ENCODE measurements around the gene GRIA1.
"Not testable (repeated sequence)": the region's sequence is repeated elsewhere in the genome, so short reads cannot be mapped to it uniquely, and the experiment has no call there.

Gene GRIA1

DNA sequence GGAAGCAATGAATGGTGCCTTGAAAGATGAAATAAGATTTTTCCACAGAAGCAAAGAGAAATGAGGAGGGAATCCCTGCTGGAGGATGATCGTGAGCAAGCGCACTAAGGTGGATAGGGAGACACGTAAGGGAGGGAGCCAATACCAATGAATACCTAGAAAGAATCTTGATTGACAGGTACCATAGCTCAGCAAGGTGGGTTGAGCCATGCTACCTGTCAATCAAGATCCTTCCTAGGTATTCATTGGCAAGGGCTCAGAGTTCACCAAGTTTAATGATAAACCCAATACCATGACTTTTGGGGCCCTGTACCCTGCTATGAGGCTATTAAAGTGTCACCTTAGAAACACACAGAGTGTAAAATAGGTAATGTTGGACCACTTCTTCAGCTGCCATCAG is 226.8 kb downstream of the GRIA1 start:
- no peak for FAIRE-seq

DNA sequence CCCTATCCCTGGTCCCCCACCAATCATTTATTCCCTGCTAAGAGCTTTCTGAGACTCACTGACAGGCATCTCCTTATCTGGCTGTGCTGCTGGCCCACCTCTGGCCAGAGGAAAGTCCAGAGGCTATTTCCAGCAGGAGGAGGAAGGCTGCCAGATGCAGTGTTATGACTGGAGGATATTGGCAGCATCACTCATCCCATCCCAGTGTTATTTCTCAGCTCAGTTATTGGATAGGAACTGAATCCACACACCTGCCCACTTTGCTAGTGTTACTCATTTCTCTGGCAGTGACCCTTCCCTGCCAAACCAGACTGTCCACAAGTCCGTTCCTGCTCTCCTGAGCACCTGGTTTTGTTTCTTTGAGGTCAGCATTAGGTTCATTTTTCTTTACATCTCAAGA is 228.2 kb downstream of the GRIA1 start:
- DNase-seq (ENCODE audit: low spot score) (no peak), FAIRE-seq (no peak)

More for the DNA sequence above, 226.8 kb downstream of the GRIA1 start:
- DNase-seq (ENCODE audit: low spot score): no peak

DNA sequence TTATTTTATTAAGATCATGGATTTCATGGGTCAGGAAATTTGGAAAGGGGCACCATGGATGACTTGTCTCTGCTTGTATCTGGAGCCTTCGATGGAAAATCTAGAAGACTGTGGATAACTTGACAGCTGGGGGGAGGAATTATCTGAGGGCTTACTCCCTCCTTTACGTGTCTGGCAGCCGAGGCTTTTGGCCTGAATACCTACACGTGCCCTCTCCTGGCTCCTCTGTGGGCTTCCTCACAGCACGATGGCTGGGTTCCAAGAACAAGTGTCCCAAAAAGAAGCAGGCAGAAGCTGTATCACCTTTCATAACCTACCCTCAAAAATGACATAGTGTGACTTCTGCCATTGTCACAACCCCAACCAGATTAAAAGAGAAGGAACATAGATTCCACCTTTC is 228.9 kb downstream of the GRIA1 start:
- DNase-seq (ENCODE audit: low spot score) (no peak), FAIRE-seq (no peak)

DNA sequence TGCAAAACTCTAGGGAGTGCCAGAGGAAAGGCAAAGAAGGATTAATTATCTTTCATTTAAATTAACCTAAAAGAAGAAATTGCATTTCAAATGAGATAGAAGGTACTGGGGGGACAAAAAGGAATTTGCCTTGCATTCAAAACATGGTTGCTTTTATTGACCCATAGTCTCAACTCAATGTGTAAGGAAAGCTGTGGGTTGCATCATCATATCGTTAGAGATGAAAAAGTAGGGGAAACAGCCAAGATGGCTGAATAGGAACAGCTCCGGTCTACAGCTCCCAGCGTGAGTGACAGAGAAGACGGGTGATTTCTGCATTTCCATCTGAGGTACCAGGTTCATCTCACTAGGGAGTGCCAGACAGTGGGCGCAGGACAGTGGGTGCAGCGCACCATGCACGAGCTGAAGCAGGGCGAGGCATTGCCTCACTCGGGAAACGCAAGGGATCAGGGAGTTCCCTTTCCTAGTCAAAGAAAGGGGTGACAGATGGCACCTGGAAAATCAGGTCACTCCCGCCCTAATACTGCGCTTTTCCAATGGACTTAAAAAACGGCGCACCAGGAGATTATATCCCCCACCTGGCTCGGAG is 232.6 kb downstream of the GRIA1 start:
- not testable (repeated sequence) for DNase-seq (ENCODE audit: low spot score); FAIRE-seq

DNA sequence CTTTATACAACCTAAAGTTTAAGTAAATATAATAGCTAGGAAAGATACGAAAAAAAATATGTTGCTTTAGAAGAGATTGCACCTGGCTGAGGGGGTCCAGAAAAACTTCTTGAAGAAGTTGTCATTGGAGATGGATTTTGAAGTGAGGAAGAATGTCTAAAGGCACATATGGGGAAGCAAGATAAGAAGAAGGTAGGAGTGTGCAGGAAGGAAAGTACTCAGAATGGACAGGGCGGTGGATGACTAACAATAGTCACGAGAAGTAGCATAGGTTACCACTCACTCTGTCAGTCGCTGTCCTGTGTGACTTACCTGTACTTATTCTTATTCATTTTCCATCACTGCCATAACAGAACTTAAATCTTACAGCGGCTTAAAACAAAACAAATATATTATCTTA is 251.6 kb downstream of the GRIA1 start:
- DNase-seq (ENCODE audit: low spot score) (no peak), FAIRE-seq (no peak)

DNA sequence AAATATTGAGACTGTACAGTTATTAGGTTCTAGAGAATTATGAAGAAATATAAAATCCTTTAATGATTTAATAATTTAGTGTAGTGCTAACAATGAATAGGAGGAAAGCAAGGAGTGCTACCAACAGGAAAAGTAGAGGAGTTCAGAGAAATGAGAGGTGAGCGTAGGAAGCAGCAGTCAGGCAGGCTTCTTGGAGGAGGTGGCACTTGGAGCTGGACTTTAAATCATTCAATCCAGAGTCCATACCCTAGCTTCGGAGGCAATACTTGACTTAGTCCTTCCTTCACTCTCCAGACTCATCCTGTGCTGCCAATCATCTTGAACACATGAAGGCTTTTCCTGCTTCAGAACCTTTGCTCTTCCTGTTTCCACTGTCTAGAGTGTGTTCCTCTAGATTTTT is 254.3 kb downstream of the GRIA1 start:
- no peak for DNase-seq (ENCODE audit: low spot score)
- FAIRE-seq: no peak

DNA sequence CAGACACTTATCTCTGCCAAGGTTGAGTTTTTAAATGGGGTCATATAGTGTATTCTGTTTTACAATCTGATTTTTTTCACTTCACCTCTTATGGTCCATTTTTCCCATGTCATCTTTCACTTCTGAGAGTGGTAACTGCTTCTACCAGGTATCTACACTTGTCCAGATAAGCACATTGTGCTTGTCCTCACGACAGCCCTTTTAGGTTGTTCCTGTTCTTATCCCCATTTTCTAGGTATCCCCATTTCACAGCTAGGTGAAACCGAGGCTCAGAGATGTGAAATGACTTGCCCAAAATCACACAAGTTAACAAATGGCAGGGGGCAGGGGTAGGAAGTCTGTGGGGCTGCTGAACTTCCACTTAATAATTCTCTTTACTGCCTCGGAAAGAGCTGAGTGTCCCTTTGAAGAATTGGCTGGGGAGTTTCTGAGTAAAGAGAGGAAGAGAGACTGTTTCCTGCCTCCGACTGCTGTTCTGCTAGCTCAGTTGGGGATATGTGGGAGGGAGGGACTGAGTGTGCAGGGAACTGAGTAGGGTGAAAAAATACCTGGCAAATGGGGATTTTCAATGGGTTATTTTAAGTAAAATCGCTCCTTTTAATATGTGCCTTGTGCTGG is 255.4 kb downstream of the GRIA1 start:
- FAIRE-seq (no peak), DNase-seq (ENCODE audit: low spot score) (no peak)

DNA sequence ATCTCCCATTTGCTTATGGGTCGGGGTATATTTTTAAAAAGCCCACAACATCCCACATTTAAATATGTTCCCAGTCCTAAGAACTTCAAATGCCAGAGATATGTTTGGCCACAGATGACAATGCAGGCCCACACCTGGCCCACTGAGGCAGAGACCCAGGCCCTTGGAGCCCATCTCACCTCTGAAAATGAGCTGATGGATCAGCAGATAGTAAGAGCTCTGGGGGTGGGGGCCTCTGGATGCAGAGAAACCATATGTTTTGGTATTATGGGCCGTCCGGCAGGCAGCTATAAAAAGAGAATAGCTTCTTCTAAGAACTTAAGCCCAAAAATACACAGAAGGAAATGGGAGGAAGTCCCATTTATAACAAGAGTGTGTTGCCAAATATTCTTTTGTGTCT is 256.0 kb downstream of the GRIA1 start:
- FAIRE-seq (no peak), DNase-seq (ENCODE audit: low spot score) (no peak)

DNA sequence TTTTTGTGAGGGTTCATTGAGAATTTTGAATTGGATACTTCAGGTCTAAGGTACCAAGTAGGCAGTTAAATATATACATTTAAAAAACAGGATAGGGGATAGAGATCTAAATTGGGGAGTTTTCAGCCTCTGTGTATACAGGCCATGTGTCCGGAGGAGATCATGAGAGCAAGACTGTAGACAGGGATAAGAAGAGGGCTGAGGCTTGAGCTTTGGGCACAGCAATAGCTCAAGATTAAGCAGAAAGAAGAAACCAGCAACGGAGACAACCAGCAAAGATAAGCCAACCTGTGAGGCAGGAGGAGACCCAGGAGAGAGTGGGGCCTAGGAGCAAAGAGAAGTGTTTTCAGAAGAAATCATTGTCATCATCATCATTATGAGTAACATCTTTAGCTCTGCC is 258.4 kb downstream of the GRIA1 start:
- no peak for FAIRE-seq

DNA sequence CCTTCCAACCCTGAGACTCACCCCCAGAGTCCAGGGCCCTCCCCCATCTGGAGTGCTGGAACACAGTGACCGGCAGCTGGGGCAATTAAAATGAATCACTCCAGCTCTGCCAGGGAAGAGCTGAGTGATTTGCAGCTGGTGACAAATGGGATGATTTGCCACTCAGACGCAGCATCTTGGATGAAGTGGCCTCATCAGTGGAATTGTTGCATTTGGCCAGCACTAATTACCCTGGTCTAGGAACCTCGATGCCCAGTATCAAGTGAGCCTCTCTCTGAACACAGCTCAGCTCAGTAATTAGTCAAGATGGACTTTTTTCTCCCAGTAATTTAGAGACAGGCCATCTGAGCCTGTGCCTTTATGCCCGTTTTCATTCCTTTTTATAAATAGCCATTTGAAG is 259.5 kb downstream of the GRIA1 start:
- no peak for DNase-seq (ENCODE audit: low spot score)
- no peak for FAIRE-seq

More for the DNA sequence above, 258.4 kb downstream of the GRIA1 start:
- DNase-seq (ENCODE audit: low spot score): no peak

DNA sequence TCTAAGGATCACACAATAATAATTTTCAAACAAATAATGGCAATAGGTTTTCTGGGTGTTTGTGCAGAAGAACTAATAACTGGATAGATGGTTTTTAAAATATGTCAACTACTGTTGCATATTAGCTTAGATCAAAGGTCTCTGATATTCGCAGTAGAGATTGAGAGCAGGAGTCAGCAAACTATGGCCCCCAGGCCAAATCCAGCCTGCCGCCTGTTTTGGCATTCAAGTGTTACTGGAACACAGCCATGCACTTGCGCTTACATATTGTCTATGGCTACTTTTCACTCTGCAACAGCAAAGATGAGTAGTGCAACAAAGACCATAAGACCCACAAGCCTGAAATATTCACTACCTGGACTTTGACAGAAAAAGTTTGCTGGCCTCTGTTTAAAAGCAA is 260.8 kb downstream of the GRIA1 start:
- DNase-seq (ENCODE audit: low spot score): no peak
- no peak for FAIRE-seq

DNA sequence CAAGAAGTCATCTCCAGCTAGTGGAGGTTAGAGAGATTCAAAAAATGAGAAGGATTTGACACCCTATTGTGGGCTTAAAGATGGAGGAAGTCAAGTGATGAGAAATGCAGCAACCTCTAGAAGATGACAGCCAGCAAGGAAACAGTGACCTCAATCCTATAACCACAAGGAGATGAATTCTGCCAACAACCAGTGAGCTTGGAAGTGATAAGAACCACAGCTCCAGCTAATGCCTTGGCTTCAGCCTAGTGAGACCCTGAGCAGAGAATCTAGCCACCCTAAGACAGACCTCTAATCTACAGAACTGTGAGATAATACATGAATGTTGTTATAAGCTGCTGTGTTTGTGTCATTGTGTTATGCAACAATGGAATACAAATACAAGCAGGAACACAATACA is 262.4 kb downstream of the GRIA1 start:
- FAIRE-seq (no peak), DNase-seq (ENCODE audit: low spot score) (no peak)

DNA sequence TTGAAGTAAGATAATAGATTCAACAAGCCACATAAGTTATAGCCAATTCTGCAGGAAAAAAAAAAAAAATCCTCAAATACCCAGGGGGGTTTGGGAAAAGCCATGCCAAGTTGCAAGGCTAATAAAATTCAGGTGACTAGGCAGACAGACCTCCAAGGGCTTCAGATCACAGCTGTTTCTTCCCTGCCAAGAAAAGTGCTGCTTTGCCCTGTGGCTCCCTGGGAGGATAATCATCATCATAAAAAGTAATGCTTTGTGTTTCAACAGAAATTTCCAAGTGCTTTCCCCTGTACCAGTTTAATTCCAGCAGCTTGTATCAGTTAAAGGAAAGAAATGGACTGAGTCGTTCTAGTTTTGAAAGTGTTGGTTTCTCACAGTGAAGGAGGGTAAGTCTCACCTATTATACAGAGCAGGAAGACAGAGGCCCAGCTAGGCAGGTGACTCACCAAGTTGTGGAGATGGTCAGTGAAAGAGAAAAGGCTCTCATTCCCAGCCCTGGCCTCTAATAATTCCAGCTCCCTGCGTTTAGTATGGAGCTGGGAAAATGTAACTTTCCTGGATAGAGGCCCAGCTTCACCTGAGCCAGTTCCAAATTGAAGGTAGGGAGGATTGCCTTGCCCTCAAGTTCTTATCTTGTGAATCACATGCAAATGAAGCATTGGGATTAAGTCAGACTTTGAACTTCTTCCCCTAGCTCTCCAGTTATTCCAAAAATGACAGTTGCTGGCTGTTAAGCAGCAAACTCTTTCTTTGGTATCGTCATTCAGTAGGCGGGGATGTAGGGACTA is 263.4 kb downstream of the GRIA1 start:
- DNase-seq (ENCODE audit: low spot score) (no peak), FAIRE-seq (no peak)

DNA sequence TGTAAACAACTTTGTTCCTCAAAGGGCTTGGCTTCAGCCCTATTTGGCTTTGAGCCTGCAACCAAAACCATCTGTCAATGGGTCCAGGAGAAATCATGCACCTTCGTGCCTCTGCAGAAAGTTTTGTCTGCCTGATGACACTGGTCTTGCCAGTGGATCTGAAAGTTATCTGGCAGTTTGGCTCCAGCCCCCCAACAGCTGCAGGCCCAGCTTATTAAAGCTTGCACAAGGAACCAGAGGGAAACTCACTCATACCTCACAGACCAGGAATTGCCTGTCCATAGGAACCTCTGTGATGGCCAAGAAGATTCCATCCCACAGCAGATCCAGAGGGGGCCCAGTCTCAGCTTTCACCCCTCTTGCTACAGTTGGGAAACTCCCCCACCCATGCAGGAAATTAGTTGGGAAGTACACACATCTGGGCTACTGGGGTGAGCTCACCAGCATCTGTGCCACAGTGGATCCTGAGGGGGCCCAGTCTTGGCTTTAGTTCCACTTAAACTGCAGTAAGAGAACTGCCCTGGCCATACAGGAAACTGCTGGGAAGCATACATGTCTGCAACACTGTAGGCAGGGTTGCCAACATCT is 265.5 kb downstream of the GRIA1 start:
- DNase-seq (ENCODE audit: low spot score) (no peak), FAIRE-seq (no peak)

DNA sequence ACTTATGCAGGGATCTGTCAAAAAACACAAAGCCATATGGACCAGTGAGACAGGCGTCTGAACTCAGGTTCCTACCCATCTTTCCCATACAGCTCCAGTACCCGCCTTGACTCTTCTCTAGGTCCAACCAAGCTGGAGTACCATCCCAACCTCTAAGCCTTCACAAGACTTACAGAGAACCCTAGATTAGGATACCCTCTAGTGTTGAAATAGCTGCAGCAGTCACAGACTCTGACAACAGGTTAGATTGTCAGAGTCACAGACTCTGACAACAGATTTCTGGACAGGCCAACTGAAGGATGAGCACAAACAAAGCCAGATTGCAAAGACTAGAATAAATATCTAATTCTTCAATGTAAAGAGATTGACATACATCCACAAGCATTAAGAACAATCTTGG is 266.1 kb downstream of the GRIA1 start:
- FAIRE-seq: no peak
- no peak for DNase-seq (ENCODE audit: low spot score)

DNA sequence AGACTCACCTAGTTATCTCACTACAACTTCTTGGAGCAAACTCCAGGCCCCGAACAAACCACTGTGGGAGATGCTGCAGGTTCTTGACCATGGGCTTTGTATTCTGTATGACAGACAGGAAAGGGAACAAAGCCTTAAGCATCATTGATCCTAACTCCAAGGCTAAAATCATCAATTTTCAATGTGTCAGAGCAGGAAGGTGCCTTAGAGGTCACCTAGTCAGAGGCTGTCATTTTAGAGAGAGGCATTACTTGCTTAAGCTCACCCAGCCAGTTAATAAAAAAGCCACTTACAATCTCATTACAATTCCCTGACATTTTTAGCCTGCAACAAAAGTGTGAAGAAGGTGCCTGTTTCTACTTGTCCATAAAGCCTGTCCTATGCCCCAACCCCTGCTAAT is 275.5 kb downstream of the GRIA1 start:
- FAIRE-seq (no peak), DNase-seq (ENCODE audit: low spot score) (no peak)

DNA sequence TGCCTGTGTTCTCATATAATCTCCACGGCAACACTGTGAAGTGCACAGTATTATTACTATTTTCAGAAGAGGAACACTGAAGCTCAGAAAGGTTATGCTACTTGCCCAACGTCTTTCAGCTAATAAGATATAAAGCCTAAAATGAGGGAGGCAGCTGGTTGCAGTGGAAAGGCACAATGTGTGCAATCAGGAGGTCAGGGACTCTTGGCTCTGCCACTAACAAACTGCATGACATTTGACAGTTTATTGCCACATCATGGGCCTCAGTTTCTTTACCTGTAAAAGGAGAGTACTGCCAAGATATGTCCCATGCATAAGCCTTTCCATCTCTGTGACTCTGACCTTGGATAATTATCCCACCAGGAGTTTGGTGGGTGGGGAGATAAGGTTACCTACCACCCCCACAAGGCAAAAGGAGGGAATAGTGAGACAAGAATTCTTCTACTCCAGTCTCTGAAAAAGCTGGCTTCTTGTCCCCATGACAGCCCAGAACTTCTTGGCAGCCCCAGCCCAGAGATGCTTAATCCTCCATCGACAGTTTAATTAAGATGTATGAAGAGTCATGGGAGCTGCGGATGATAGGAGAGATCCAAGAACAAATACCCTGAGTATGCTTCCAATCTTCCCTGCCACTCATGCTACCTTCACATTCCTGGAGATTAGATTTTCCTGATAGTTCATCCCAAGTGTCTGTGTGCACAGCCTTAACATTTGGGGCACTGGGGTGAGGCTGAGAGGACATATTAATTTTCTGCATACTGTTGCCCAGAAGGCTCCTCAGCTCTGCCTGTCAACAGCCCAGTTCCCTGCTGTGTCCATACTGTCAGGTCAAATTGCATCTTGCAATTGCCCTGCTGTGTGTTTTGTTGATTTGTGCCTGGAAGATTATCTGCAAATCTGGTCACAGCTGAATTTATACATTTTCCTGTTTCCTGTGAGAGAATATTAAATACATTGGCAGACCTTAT is 277.0 kb downstream of the GRIA1 start:
- DNase-seq (ENCODE audit: low spot score) (no peak), FAIRE-seq (no peak)

DNA sequence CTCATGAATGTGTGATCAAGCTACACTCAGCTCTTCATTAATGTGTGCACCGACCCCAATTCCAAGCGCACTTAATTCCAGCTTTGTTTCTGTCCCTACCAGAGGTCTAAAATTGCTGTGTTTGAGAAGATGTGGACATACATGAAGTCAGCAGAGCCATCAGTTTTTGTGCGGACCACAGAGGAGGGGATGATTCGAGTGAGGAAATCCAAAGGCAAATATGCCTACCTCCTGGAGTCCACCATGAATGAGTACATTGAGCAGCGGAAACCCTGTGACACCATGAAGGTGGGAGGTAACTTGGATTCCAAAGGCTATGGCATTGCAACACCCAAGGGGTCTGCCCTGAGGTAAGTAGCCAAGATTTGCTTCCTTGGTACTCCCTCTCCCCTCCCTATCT is 279.6 kb downstream of the GRIA1 start:
- no peak for DNase-seq (ENCODE audit: low spot score)
- FAIRE-seq: no peak

DNA sequence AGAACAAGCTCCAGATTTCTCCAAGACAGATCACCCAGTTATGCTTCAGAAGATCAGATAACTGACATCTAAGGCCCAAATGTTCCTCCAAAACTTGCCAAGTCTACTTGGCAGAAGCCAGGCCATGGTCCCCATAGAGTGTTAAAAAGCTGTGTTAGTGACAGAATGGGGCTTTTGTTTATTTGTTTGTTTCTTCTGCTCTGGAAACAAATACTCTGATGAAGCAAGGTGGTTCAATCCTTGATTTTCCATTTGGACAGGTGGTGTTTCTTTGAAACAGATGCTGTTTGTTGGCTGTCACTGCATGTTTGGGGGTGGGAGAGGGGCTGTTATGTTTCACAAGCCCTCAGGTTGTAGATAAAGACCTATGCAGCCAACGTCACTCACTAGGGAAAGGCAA is 284.2 kb downstream of the GRIA1 start:
- no peak for DNase-seq (ENCODE audit: low spot score)
- FAIRE-seq: no peak

DNA sequence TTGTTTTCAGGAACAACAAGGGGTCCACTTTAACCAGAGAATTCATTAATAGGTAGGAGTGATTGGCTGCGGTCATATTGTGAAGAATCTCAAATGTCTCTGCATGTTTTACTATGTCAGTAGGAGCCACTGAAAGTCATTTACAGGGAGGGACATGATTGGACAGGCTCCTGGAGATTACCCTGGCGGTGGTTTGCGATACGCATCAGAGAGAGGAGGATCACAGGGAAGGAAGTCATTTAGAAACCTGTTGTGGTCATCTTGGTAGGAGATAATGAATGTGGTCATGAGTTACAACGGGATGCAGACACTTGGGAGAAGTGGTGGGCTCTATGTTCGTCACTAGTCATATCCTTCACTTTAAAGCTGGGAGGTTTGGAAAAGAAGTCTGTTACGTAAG is 285.5 kb downstream of the GRIA1 start:
- no peak for DNase-seq (ENCODE audit: low spot score)

More for the DNA sequence above, 285.5 kb downstream of the GRIA1 start:
- FAIRE-seq: no peak
